CD4-positive, alpha-beta T cell (primary cell): Measurements from ENCODE around the gene MAP1B. TPM values are rescaled to one million over a fixed set of nuclear protein-coding genes. Genes with fewer than 3 reads are reported as not detected.

Experiments
- ATAC-seq: fragments of 200-7000 bp; cut with Tn5 transposase; one replicate; pipeline ENCODE4 v1.10.0; 2022; ENCODE audit warnings: mild to moderate bottlenecking; ENCODE audit not compliant: poor library complexity
- CTCF ChIA-PET: fragments of 350-600 bp; sonication (Branson Sonifier 250); formaldehyde crosslinking; loops from one replicate; lab custom pipeline; 2021; ENCODE audit warnings: antibody characterized with exemption, inconsistent platforms; lab: Charles Lee
- POLR2A ChIA-PET: fragments of 350-600 bp; sonication (Branson Sonifier 250); formaldehyde crosslinking; loops from one replicate; lab custom pipeline; 2021; ENCODE audit warnings: antibody characterized with exemption, inconsistent platforms; lab: Charles Lee
- DNase-seq, 14 experiments: peaks; one replicate each; pipeline ENCODE4 v3.0.0-alpha.2; 2013 to 2020; ENCODE audit warnings: mixed read lengths in 2 of 14
- H3K27ac ChIP-seq, 2 donors: one replicate each; pipeline versions ENCODE4 v1.5.1 to v1.7.0; 2013; ENCODE audit warnings: low read length in 2 of 2, low read depth in 1 of 2, mild to moderate bottlenecking in 1 of 2
- H3K27me3 ChIP-seq, 2 experiments: 1 replicate in 1 of 2; 2 replicates in 1 of 2; pipeline versions ENCODE4 v1.6.1 to v1.7.0; 2013; ENCODE audit warnings: low read length in 2 of 2, control low read depth in 1 of 2, mild to moderate bottlenecking in 1 of 2, moderate library complexity in 1 of 2; ENCODE audit not compliant: insufficient read depth in 2 of 2, control insufficient read depth in 1 of 2
- H3K36me3 ChIP-seq: one replicate; pipeline ENCODE4 v1.6.1; 2013; ENCODE audit warnings: low read length, control low read depth; ENCODE audit not compliant: insufficient read depth
- H3K4me1 ChIP-seq: one replicate; pipeline ENCODE4 v1.6.1; 2013; ENCODE audit warnings: low read length, control low read depth; ENCODE audit not compliant: insufficient read depth
- H3K4me3 ChIP-seq: one replicate; pipeline ENCODE4 v1.5.1; 2013; ENCODE audit warnings: mild to moderate bottlenecking, low read length, moderate library complexity
- H3K9me3 ChIP-seq, 2 experiments: 1 replicate in 1 of 2; 2 replicates in 1 of 2; pipeline versions ENCODE4 v1.6.1 to v1.7.0; 2013; ENCODE audit warnings: low read length in 2 of 2, mild to moderate bottlenecking in 2 of 2, control low read depth in 1 of 2, moderate library complexity in 1 of 2; ENCODE audit not compliant: control insufficient read depth in 1 of 2, insufficient read depth in 1 of 2
- H3K27ac Mint-ChIP-seq: one replicate; pipeline ENCODE4 v1.8.0; 2020; ENCODE audit warnings: mixed read lengths
- H3K27me3 Mint-ChIP-seq: one replicate; pipeline ENCODE4 v1.8.0; 2021; ENCODE audit warnings: mixed read lengths
- H3K36me3 Mint-ChIP-seq: one replicate; pipeline ENCODE4 v1.8.0; 2021; ENCODE audit warnings: low read depth, mixed read lengths
- H3K4me1 Mint-ChIP-seq: one replicate; pipeline ENCODE4 v1.8.0; 2021; ENCODE audit warnings: low read depth, mixed read lengths
- H3K4me3 Mint-ChIP-seq: one replicate; pipeline ENCODE4 v1.8.0; 2020; ENCODE audit warnings: mild to moderate bottlenecking, mixed read lengths
- H3K9me3 Mint-ChIP-seq: one replicate; pipeline ENCODE4 v1.8.0; 2020; ENCODE audit warnings: mixed read lengths
- intact Hi-C, 2 experiments: fragments of 100-400 bp; cut with DNase I in 1 of 2; cut with micrococcal nuclease in 1 of 2; formaldehyde crosslinking; loops; one replicate each; pipeline versions ENCODE4 v1.15.1 to v1.9.0; 2023 to 2025; cut with DNase I, micrococcal nuclease
- total RNA-seq, 174 experiments: library from RNA in 2 of 174; stranded (reverse) in 2 of 174; gene quantifications; one replicate each; pipeline ENCODE4 v1.2.3 and lab custom pipeline; 2021 to 2026
- TF ChIP-seq, protein P1 (sequence below): fragments of 200-600 bp; IDR thresholded peaks from one replicate; pipeline ENCODE4 v1.8.0; 2022; ENCODE audit warnings: antibody characterized with exemption, mild to moderate bottlenecking

Gene MAP1B
- total RNA-seq, 2 experiments from 2014 or later: 0.03 to 0.06 TPM

- Histone ChIP-seq H3K4me1 (no peaks in the 10 kb centered on the region), H3K27me3 (peaks cover 5 to 22% of the 10 kb centered on the region in 2 experiments), H3K9me3 (no peaks in the 10 kb centered on the region), H3K4me3 (no peak overlapping the region), H3K36me3 (no peaks in the 10 kb centered on the region), H3K27ac (no peak overlapping the region)
- H3K4me1 Mint-ChIP-seq: peaks cover 7% of the 10 kb centered on the region
- CTCF ChIA-PET: no interaction called here
- H3K27ac Mint-ChIP-seq: no peak overlapping the region
- no peaks in the 10 kb centered on the region for H3K36me3 Mint-ChIP-seq
- no peak overlapping the region for H3K4me3 Mint-ChIP-seq
- TF ChIP-seq, protein P1, sequence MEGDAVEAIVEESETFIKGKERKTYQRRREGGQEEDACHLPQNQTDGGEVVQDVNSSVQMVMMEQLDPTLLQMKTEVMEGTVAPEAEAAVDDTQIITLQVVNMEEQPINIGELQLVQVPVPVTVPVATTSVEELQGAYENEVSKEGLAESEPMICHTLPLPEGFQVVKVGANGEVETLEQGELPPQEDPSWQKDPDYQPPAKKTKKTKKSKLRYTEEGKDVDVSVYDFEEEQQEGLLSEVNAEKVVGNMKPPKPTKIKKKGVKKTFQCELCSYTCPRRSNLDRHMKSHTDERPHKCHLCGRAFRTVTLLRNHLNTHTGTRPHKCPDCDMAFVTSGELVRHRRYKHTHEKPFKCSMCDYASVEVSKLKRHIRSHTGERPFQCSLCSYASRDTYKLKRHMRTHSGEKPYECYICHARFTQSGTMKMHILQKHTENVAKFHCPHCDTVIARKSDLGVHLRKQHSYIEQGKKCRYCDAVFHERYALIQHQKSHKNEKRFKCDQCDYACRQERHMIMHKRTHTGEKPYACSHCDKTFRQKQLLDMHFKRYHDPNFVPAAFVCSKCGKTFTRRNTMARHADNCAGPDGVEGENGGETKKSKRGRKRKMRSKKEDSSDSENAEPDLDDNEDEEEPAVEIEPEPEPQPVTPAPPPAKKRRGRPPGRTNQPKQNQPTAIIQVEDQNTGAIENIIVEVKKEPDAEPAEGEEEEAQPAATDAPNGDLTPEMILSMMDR: no peak
- peaks cover 71% of the 10 kb centered on the region for H3K27me3 Mint-ChIP-seq
- POLR2A ChIA-PET: no interaction called here
- no peaks in the 10 kb centered on the region for H3K9me3 Mint-ChIP-seq
- no peak for ATAC-seq
- intact Hi-C loops: no loop called here
- no peak for DNase-seq
Observed at GRCh38 chr5:72101828-72102227, 5.4 kb upstream of the MAP1B start.

- Histone ChIP-seq H3K27ac (no peak overlapping the region), H3K4me1 (peaks cover 15% of the 10 kb centered on the region), H3K4me3 (no peak overlapping the region), H3K9me3 (no peaks in the 10 kb centered on the region), H3K27me3 (peaks cover 31 to 52% of the 10 kb centered on the region in 2 experiments), H3K36me3 (no peaks in the 10 kb centered on the region)
- Mint-ChIP-seq H3K4me3 (no peak overlapping the region), H3K27ac (no peak overlapping the region), H3K9me3 (no peaks in the 10 kb centered on the region), H3K36me3 (no peaks in the 10 kb centered on the region), H3K27me3 (peaks cover 67% of the 10 kb centered on the region), H3K4me1 (peaks cover 9% of the 10 kb centered on the region)
- DNase-seq (no peak), ATAC-seq (no peak)
- TF ChIP-seq, protein P1: no peak
- ChIA-PET CTCF (no interaction called here), POLR2A (no interaction called here)
- intact Hi-C loops: no loop called here
Observed at GRCh38 chr5:72106817-72107130, 501 bp upstream of the MAP1B start.

GRCh38 chr5:72107901-72108201 is 576 bp downstream of the MAP1B start:
- POLR2A ChIA-PET: no interaction called here
- intact Hi-C loops: no loop called here
- Histone ChIP-seq H3K27ac (no peak overlapping the region), H3K36me3 (no peaks in the 10 kb centered on the region), H3K27me3 (peaks cover 37 to 52% of the 10 kb centered on the region in 2 experiments), H3K4me1 (peaks cover 15% of the 10 kb centered on the region), H3K4me3 (no peak overlapping the region), H3K9me3 (no peaks in the 10 kb centered on the region)
- Mint-ChIP-seq H3K27me3 (peaks cover 72% of the 10 kb centered on the region), H3K9me3 (no peaks in the 10 kb centered on the region), H3K4me3 (no peak overlapping the region), H3K27ac (no peak overlapping the region), H3K4me1 (peaks cover 9% of the 10 kb centered on the region), H3K36me3 (no peaks in the 10 kb centered on the region)
- TF ChIP-seq, protein P1: no peak
- DNase-seq: no peak
- no peak for ATAC-seq
- CTCF ChIA-PET: no interaction called here
